Stimulated activated naive CD8-positive, alpha-beta T cell treated with anti-CD3 and anti-CD28 coated beads, Interleukin-15, amount 100 ng/mL, for 72 hours (primary cell): ENCODE results near the gene KLHL17.

ENCODE experiments used
- ATAC-seq: fragments of 150-1000 bp; cut with Tn5 transposase; 2 replicates; pipeline ENCODE4 v1.10.0; 2021; ENCODE audit warnings: mild to moderate bottlenecking, moderate library complexity
- DNase-seq, 2 donors: peaks; one replicate each; pipeline ENCODE4 v3.0.0; 2021 to 2022
- H3K27ac Mint-ChIP-seq, 2 donors: one replicate each; pipeline ENCODE4 v1.8.0; 2022; ENCODE audit warnings: mild to moderate bottlenecking in 2 of 2, mixed read lengths in 2 of 2, moderate library complexity in 2 of 2
- H3K27me3 Mint-ChIP-seq: one replicate; pipeline ENCODE4 v1.8.0; 2022; ENCODE audit warnings: mixed read lengths
- H3K4me1 Mint-ChIP-seq: one replicate; pipeline ENCODE4 v1.8.0; 2022; ENCODE audit warnings: mild to moderate bottlenecking, mixed read lengths
- H3K4me3 Mint-ChIP-seq, 2 donors: one replicate each; pipeline ENCODE4 v1.8.0; 2022; ENCODE audit warnings: mild to moderate bottlenecking in 2 of 2, mixed read lengths in 2 of 2, moderate library complexity in 1 of 2
- H3K9me3 Mint-ChIP-seq, 2 donors: one replicate each; pipeline ENCODE4 v1.8.0; 2022; ENCODE audit warnings: mixed read lengths in 2 of 2

KLHL17 gene

DNA sequence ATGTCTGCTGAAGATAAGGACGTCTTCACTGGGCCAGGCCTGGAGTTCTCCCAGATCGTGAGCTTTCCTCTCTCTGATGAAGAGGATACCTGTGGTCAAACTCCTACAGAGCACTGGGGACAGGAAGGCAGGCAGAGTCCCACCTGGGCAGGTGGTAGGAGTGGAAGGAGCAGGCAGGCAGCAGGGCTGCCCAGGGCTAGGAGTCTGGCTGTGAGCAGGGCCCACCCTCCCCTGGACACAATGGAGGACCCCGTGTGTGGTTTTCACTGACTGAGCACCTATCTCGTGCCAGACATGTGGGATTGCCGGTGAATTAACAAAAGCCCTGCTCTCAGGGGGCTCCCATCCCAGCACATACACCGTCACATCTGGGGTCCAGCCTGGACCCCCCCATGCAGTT is 41.5 kb upstream of the KLHL17 start:
- Mint-ChIP-seq H3K4me3 (no peak overlapping the region), H3K27me3 (peaks cover 90% of the 10 kb centered on the region), H3K27ac (no peak overlapping the region), H3K4me1 (peaks cover 24% of the 10 kb centered on the region), H3K9me3 (no peaks in the 10 kb centered on the region)
- DNase-seq (no peak), ATAC-seq (no peak)

DNA sequence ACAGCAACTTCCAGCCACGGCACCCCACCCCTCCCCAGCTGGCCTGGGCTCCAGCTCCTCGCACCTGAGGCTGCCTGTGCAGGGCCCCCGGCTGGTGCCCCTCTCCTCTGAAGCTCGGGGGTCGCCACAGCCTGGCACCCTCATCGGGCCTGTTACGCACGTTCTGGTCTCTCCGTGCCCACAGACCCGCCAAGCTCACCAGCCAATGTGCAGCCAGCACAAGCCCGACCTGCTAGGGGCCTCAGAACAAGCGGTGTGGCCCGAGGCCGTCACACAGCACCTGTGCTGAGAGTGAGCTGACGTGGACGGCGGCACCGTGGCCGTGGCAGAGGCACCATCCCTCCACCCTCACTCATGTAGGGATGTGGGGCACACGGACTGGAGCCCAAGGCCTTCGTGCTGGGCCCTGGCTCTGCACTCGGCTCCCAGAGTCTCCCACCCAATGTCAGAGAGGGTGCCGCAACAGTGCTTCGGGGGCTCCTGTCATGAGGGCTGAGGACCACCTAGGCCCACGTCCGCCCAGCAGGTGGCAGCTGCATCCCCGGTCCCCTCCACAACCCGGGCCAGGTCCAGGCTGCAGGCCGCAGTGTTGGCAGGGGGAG is 41.0 kb upstream of the KLHL17 start:
- H3K4me3 Mint-ChIP-seq = no peak overlapping the region
- peaks cover 24% of the 10 kb centered on the region for H3K4me1 Mint-ChIP-seq
- ATAC-seq = no peak
- DNase-seq = no peak
- H3K27ac Mint-ChIP-seq = no peak overlapping the region
- H3K9me3 Mint-ChIP-seq = no peaks in the 10 kb centered on the region
- peaks cover 85% of the 10 kb centered on the region for H3K27me3 Mint-ChIP-seq

DNA sequence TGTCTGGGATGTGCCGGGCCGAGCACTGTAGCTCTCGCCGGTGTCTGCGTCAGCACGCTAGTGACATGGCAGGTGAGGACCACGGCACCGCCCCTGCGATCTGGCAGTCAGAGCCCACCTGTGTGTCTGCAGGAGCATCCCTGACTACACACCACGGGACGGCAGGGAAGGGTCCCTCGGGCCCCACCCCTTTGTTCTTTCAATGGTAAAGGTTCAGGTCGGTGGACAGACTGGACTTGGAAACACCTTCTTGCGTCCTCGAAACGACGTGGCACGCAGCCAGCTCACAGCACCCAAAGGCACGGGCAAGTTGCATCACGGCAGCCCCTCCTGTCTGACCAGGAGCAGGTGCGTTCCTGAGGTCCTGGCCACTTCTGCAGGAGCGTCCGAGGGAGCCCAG is 40.4 kb upstream of the KLHL17 start:
- peaks cover 27% of the 10 kb centered on the region for H3K4me1 Mint-ChIP-seq
- peaks cover 83% of the 10 kb centered on the region for H3K27me3 Mint-ChIP-seq
- no peaks in the 10 kb centered on the region for H3K9me3 Mint-ChIP-seq
- H3K4me3 Mint-ChIP-seq = no peak overlapping the region
- DNase-seq (no peak), ATAC-seq (no peak)
- H3K27ac Mint-ChIP-seq = no peak overlapping the region

DNA sequence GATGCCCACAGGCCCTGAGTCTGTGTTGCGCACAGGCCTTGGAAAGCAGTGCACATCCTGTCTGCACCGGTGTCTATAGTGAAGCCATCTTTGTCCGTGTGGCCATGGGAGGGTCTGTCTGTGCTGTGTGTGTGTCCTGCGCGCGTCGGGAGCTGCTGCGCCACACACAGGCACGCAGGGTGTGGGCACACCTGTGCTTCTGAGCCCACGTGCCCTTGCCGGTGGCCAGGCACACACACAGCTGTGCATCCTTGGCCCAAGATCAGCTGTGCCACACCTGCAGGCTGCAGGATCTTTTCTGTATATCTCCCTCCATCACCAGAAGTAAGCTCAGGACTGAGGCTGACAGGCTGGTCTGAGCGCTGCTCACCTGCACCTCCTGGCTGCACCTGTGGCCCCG is 39.9 kb upstream of the KLHL17 start:
- DNase-seq (no peak), ATAC-seq (no peak)
- H3K4me1 Mint-ChIP-seq = peaks cover 27% of the 10 kb centered on the region
- H3K9me3 Mint-ChIP-seq = no peaks in the 10 kb centered on the region
- H3K27me3 Mint-ChIP-seq = peaks cover 83% of the 10 kb centered on the region
- H3K27ac Mint-ChIP-seq = no peak overlapping the region
- H3K4me3 Mint-ChIP-seq = no peak overlapping the region

DNA sequence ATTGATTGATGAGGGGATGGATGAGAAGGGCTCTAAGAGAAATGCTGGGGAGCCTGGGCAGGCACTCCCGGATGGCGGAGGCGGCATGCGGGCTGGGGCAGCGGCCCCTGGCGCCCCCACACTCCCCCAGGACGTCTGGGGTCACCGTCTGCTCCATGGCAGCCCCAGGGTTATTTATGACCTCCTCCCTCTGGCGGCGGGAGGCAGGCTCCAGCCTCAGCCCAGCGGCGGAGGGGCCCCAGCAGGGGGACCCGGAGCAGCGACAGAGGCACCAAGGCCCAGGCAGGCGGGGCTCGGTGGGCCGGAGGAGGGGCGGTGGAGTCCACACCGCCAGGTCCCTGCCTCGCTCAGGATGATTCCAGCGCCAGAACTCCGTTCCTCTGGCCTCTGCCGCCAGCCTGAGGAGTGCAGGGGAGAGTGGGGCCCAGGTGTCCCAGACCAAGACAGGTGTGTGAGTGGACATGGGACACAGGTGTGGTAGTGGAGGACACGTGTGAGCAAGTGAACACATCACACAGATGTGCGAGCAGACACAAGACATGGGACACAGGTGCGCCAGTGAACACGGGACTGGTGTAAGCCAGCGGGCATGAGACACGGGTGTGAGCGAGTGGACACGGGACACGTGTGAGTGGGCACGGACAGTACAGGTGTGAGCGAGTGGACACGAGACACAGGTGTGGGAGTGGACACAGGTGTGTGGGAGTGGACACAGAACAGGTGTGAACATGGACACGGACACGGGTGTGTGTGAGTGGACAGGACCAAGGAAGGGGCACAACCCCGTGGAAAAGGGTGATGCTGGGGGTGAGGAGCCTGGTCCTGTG is 39.2 kb upstream of the KLHL17 start:
- no peak for DNase-seq
- Mint-ChIP-seq H3K27ac (peak overlapping the region in 1 of 2 donors; percentile 51), H3K4me1 (peaks cover 32% of the 10 kb centered on the region), H3K4me3 (no peak overlapping the region), H3K9me3 (no peaks in the 10 kb centered on the region), H3K27me3 (peaks cover 83% of the 10 kb centered on the region)
- peak; percentile 68 for ATAC-seq

DNA sequence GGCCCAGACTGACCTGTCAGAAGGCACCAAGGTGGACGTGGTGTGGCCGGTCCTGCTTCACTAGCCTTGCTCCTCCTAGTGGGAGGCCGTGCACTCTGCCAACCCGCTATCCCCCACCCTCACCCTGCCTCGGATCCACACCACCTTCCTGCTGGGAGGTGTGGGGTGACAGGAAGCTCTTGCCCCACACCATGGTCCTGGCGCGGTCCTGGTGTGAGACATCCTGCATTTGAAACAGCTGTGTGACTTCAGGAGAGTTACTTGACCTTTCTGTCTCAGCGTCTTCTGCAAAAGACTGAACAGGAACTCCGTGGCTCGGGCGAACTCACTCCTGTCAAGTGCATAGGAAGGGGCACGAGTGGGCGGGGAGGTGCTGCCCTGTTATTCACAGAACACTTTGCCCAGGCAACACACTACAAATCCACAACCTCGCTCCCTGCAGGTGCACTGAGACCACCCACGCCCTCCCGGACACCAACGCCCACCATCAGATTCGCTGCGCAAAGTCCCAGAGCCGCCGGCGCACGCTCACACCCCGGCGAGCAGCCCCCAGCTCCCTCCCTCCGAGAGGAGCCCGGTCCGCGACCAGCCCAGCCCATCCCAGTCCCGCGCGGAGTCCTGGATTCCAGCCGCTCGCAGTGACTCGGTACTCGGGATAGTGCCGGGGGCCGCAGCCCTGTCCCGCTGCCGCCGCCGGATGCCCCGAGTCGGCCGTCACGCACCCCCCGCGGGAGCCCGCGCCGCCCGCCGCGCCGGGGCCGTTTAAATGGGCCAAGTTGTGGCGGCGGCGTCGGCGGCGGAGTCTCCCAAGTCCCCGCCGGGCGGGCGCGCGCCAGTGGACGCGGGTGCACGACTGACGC is 37.0 kb upstream of the KLHL17 start, which contains the start of gene SAMD11:
SAMD11 (plus strand) TSS at position 793 of the 860 bp plus-strand sequence. CDS start 509 bp downstream, outside the sequence.
- H3K27me3 Mint-ChIP-seq = peaks cover 88% of the 10 kb centered on the region
- peak; percentile 55 for ATAC-seq

DNA sequence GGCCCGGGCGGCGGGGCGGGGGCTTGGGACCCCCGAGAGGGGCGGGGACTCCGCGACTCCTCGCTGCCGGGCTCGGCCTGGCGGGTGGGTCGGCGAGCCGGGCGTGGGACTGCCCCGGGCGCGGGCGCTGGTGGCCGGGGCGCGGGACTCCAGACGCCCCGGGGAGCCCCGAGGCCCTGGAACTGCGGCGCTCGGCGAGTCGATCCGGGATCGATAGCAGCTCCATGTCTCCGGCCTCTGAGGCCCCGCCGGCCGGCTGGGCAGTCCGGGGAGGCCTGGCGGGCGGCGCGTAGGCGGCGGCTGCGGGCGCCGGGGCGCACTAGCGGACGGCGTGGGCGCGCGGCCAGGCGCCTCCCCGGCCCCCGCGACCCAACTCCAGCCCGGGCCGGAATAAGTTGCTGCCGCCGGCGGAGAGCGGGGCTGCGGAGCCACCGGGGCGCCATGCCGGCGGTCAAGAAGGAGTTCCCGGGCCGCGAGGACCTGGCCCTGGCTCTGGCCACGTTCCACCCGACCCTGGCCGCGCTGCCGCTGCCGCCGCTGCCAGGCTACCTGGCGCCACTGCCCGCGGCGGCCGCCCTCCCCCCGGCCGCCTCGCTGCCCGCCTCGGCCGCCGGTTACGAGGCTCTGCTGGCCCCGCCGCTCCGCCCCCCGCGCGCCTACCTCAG is 36.3 kb upstream of the KLHL17 start:
- Mint-ChIP-seq H3K27me3 (peaks cover 88% of the 10 kb centered on the region), H3K27ac (no peak overlapping the region), H3K4me3 (no peak overlapping the region), H3K4me1 (peaks cover 32% of the 10 kb centered on the region), H3K9me3 (no peaks in the 10 kb centered on the region)
- ATAC-seq = peak; percentile 19
- DNase-seq = no peak

More for the DNA sequence above, 37.0 kb upstream of the KLHL17 start, which contains the start of gene SAMD11:
- H3K4me1 Mint-ChIP-seq = peaks cover 32% of the 10 kb centered on the region
- peak; percentile 71 to 75 for DNase-seq
- H3K4me3 Mint-ChIP-seq = peak within 1 kb of the TSS; percentile 64 to 71
- H3K9me3 Mint-ChIP-seq = no peaks in the 10 kb centered on the region
- H3K27ac Mint-ChIP-seq = no peak within 1 kb of the TSS

DNA sequence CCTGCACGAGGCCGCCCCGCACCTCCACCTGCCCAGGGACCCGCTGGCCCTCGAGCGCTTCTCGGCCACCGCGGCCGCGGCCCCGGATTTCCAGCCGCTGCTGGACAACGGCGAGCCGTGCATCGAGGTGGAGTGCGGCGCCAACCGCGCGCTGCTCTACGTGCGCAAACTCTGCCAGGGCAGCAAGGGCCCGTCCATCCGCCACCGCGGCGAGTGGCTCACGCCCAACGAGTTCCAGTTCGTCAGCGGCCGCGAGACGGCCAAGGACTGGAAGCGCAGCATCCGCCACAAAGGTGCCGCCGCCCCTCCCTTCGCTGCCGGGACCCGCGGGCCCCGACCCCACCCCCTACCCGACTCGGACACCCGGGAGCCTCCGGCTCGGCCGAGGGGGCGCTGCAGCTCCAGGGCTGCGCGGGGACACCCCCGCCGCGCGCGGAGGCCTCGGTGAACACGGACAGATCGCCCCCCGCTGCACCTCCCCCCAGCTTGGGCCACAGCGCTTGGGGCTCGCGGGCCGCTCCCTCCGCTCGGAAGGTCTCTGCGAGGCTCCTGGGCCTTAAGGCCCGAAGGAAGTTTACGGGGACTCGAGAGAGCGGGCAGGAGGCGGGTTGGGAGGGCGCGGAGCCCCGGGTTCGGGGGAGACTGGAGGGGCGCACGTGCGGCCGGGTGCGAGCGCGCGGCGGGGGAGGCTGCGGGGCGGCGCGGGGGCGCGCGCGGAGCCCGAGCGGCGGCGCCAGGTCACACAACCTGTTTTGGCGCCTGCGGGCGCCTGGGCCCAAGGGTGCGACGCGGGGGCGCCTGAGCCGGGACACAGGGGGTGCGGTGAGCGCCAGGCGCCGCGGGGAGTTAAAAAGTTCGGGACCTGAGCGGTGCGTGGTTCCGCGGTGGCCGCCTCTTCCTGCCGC is 35.5 kb upstream of the KLHL17 start:
- Mint-ChIP-seq H3K4me1 (peaks cover 32% of the 10 kb centered on the region), H3K9me3 (no peaks in the 10 kb centered on the region), H3K27ac (no peak overlapping the region), H3K27me3 (peaks cover 88% of the 10 kb centered on the region), H3K4me3 (peak overlapping the region; percentile 47 to 57)
- DNase-seq (no peak), ATAC-seq (no peak)

DNA sequence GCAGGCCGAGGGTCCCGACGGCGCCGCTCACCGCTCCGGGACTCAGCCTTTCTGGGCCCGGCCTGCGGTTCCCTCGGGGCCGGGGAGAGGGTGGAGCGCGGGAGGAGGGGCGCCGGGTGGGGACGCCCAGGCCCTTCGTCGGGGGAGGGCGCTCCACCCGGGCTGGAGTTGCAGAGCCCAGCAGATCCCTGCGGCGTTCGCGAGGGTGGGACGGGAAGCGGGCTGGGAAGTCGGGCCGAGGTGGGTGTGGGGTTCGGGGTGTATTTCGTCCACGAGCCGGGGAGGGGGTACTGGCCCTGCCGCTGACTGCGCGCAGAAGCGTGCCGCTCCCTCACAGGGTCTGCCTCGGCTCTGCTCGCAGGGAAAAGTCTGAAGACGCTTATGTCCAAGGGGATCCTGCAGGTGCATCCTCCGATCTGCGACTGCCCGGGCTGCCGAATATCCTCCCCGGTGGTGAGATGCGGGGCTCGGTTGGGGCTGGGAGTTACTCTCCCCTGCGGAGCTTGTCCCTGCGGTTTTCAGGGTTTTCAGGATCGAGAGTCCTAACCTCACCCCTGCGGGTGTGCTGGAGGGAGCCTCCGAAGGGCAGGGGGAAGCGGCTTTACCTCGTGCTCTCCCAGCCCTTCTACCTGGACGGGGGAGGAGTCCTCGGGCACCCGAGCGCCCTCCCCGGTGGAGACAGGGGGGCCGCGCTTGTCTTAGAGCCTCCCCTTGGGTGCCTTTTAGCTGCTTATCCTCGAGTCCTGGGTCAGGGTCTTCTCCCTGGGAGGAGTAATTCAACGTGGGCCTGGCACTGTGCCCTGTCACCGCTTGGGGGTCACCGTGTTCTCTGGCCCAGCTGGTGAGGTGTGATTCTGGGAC is 34.6 kb upstream of the KLHL17 start:
- peaks cover 88% of the 10 kb centered on the region for H3K27me3 Mint-ChIP-seq
- peak overlapping the region; percentile 6 to 35 for H3K4me3 Mint-ChIP-seq
- DNase-seq (no peak), ATAC-seq (no peak)
- peaks cover 25% of the 10 kb centered on the region for H3K4me1 Mint-ChIP-seq
- no peak overlapping the region for H3K27ac Mint-ChIP-seq
- H3K9me3 Mint-ChIP-seq = no peaks in the 10 kb centered on the region

DNA sequence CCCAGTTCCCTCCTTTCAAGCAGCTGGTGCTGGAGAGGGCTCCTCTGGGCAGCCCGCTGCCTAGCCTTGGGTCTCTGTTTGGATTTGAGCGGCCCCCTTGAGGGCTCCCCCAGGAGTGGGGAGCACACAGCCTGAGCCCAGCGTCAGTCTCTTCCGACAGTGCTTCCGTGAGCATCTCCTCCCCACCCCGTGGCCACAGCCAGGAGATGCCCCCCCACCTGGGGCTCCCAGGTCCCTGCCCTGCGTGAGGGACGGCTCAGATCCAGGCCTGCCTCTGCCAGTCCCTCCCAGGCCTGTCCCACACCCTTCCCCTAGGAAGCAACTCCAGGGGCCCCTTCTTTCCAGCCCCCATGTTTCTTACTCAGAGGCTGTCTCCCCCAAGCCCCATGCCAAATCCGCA is 33.1 kb upstream of the KLHL17 start:
- Mint-ChIP-seq H3K4me3 (no peak overlapping the region), H3K9me3 (no peaks in the 10 kb centered on the region), H3K27ac (no peak overlapping the region), H3K27me3 (peaks cover 86% of the 10 kb centered on the region), H3K4me1 (peaks cover 15% of the 10 kb centered on the region)
- ATAC-seq (no peak), DNase-seq (no peak)

DNA sequence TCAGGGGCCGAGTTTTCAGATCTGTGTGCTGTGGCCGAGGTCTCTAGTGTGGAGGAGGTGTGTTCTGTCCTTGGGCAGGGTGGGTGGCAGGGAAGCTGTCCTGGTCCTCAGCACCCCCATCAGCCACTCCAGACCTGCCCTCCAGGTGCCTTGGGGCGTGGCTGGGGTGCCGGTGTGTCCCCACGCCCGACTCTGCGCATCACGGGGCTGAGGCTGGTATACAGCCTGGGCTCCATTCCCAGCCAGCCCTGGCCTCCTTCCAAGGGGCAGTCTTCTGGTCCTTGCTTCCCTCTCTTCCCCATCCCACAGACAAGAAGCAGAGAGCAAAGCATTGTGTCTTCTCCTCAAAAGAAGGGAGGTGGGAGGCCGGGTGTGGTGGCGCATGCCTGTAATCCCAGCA is 32.6 kb upstream of the KLHL17 start:
- Mint-ChIP-seq H3K4me1 (peaks cover 15% of the 10 kb centered on the region), H3K9me3 (no peaks in the 10 kb centered on the region), H3K27me3 (peaks cover 86% of the 10 kb centered on the region), H3K27ac (no peak overlapping the region), H3K4me3 (no peak overlapping the region)
- ATAC-seq (no peak), DNase-seq (no peak)

DNA sequence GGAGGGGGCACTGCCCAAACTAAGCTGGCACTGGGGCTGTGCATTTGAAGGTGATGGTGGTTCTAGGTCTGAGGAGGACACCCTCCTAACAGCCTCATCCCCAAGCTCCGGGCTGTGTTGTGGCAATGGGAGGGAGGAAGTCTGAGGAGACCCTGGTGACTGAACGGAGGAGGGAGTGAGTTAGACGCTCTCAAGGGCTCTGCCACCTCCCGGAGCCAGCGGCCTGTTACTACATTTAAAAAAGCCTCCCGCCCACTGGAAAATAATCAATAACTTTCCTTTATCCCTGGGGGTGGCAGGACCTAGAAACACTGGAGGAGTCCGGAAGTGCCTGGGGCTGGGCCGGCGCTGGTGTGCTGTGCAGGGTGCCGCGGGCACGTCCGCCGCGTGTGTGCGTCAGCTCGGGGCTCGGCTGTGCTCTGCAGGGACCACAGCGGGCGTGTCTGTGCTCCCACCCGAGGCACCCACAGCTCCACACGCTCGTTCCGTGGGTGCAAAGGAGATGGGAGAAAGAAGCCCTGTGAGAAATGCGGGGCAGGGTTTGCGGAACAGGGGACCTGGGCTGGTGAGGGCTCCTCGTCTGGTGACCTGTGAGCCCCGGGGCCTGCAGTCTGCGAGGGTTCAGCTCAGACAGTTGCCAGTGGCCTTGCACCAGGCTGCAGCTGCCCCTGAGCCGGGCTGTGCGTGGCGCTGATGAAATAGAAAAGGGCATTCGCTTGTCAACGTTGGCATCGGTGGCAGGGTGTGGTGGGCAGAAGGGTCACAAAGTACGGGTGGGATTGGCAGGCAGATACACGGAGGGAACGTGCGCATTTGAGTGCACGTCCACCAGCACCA is 31.3 kb upstream of the KLHL17 start:
- Mint-ChIP-seq H3K4me1 (peaks cover 8% of the 10 kb centered on the region), H3K27ac (peak overlapping the region in 1 of 2 donors; percentile 71), H3K27me3 (peaks cover 88% of the 10 kb centered on the region)

More for the DNA sequence above, 31.3 kb upstream of the KLHL17 start:
- DNase-seq (no peak), ATAC-seq (no peak)
- Mint-ChIP-seq H3K9me3 (no peaks in the 10 kb centered on the region), H3K4me3 (no peak overlapping the region)
